Measurements from ENCODE around the gene RAB13.
"Not testable (repeated sequence)": the region's sequence is repeated elsewhere in the genome, so short reads cannot be mapped to it uniquely, and the experiment has no call there.

The RAB13 gene

GRCh38 chr1:153985941-153986761 is at the start of gene RAB13:
TSS of gene RAB13 (minus strand) at chr1:153986339. CDS start at chr1:153986236, 103 bp downstream.
- DNase-seq: no peak

- not testable (repeated sequence) for DNase-seq
Observed at GRCh38 chr1:154033697-154034096, 47.6 kb upstream of the RAB13 start.

GRCh38 chr1:154019940-154020339 is 33.8 kb upstream of the RAB13 start:
- no peak for DNase-seq

GRCh38 chr1:154019269-154019668 is 33.1 kb upstream of the RAB13 start:
- DNase-seq: no peak

GRCh38 chr1:154014154-154014907 is 28.2 kb upstream of the RAB13 start:
- DNase-seq: no peak

GRCh38 chr1:154012543-154012942 is 26.4 kb upstream of the RAB13 start:
- DNase-seq: not testable (repeated sequence)

- no peak for DNase-seq
Observed at GRCh38 chr1:154012129-154012528, 26.0 kb upstream of the RAB13 start.

DNA sequence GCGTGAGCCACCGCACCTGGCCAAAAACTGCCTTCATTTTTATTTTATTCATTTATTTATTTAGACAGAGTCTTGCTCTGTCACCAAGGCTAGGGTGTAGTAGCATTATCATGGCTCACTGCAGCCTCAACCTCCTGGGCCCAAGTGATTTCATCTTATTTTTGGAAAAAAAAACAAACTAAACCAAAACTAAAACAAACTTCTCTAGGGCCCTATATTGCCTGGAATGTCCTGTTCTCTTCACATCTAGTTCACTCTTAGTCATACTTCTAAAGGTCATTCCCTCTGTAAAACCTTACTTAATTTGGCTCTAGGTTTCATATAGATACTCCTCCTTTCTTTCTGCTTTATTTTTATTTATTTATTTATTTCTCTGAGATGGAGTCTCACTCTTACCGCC is 20.0 kb upstream of the RAB13 start:
- DNase-seq: no peak

GRCh38 chr1:154000420-154000819 is 14.3 kb upstream of the RAB13 start:
- no peak for DNase-seq

GRCh38 chr1:153996882-153997281 is 10.7 kb upstream of the RAB13 start:
- not testable (repeated sequence) for DNase-seq

GRCh38 chr1:153995640-153996039 is 9.5 kb upstream of the RAB13 start:
- no peak for DNase-seq

DNA sequence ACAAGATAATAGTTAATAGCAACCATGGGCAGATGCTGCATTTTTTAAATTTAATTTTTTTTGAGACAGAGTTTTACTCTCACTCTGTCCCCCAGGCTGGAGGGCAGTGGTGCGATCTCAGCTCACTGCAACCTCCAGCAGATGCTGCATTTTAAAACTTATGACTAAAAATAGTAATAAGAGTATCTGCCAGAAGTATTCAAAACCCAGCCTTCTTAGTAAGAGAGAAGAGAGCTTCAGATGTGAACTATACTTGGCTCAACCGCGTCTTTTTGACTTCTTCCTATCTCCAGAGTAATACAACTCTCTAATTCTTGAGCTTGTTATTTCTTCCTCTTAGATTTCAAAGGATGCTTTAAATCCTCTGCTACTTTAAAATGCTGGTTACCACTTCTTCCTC is 9.1 kb upstream of the RAB13 start:
- DNase-seq: no peak

DNA sequence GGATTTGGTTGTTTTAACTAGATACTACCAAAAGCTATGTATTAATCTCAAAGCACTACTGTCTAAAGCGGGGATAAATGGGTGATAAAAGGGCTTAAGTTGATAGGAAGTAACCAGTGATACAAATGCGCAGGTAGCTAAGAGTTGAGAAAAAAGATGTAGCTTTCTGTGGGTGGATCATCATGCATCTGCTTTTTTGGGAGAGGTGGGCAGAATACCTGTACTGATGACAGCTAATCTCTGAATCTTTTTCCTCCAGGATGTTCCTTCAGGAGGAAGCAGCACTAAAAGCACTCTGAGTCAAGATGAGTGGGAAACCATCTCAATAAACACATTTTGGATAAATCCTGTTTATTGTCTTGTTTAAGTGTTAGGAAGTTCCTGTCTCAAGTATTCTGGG is 5.7 kb upstream of the RAB13 start:
- DNase-seq: peak; percentile 16

- no peak for DNase-seq
Observed at GRCh38 chr1:153991151-153991630, 5.1 kb upstream of the RAB13 start.

GRCh38 chr1:153990468-153991150 is 4.5 kb upstream of the RAB13 start, which contains the start of gene RPS27:
TSS of gene RPS27 (plus strand) at chr1:153990762. CDS start at chr1:153990797, 35 bp downstream.
- DNase-seq: peak; percentile 97

DNA sequence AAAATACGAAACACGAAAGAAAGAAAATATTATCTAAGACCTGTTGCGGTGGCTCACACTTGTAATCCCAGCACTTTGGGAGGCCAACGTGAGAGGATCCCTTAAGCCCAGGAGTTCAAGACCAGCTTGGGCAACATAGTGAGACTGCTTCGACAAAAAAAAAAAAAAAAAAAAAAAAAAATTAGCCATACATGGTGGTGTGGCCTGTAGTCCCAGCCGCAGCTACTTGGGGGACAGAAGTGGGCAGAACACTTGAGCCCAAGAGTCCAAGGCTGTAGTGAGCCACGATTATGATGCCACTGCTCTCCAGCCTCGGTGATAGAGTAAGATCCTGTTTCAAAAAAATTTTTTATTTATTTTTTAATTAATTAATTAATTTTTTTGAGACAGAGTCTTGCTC is 1.5 kb upstream of the RAB13 start:
- DNase-seq: no peak

- no peak for DNase-seq
Observed at GRCh38 chr1:153985341-153985912, 712 bp downstream of the RAB13 start.

- no peak for DNase-seq
Observed at GRCh38 chr1:153984123-153984894, 1.8 kb downstream of the RAB13 start.

- DNase-seq: not testable (repeated sequence)
Observed at GRCh38 chr1:153981735-153982134, 4.4 kb downstream of the RAB13 start.

DNA sequence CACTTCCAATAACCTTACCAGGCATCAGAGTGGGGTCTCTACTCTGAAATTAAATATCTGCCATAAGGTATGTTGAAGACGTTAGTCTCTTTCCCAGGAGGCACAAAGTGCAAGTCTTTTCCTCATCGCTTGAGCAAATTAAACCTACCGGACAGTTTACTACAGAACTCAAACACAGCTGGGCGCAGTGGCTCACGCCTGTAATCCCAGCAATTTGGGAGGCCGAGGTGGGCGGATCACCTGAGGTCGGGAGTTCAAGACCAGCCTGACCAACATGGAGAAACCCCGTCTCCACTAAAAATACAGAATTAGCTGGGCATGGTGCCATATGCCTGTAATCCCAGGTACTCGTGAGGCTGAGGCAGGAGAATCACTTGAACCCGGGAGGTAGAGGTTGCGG is 7.0 kb downstream of the RAB13 start:
- not testable (repeated sequence) for DNase-seq

GRCh38 chr1:153978274-153978909 is 7.7 kb downstream of the RAB13 start:
- DNase-seq: no peak
